Measurements from ENCODE around the gene CFAP46.

- no peak for TF ChIP-seq RCOR1 (IDR thresholded peaks at IDR 0.05; ENCODE audit: borderline replicate concordance in 1 of 2, low read depth in 2 of 2, low read length in 2 of 2)
- no peak for TF ChIP-seq POLR2AphosphoS2 (IDR thresholded peaks at IDR 0.05; ENCODE audit: low read length)
- no peak for TF ChIP-seq KLF16 (IDR thresholded peaks at IDR 0.05)
- TF ChIP-seq CTCF (IDR thresholded peaks at IDR 0.05 in 2 of 3, conservative IDR thresholded peaks at IDR 0.05 in 1 of 3; ENCODE audit: insufficient read depth in 2 of 3, low read depth in 1 of 3, low read length in 3 of 3), result no peak
These were observed 20.3 kb downstream of the CFAP46 start for GRCh38 chr10:132921818-132922807.
